ENCODE data around the gene NKAPD1. TPM values are rescaled to one million over a fixed set of nuclear protein-coding genes. Genes with fewer than 3 reads are reported as not detected.

Gene NKAPD1
- polyA plus RNA-seq, 1 of the 3 experiments (the other 2 are of a cell fraction), result 9.2 TPM

GRCh38 chr11:112050721-112051120 is 23.4 kb upstream of the NKAPD1 start (continued):
- TF ChIP-seq CTCF (IDR thresholded peaks at IDR 0.05) (no peak), TAF1 (IDR thresholded peaks at IDR 0.05; ENCODE audit: borderline replicate concordance, low read depth, low read length) (no peak), MAX (IDR thresholded peaks at IDR 0.05; ENCODE audit: low read depth) (no peak), YY1 (IDR thresholded peaks at IDR 0.05; ENCODE audit: low read depth) (no peak)

GRCh38 chr11:112051768-112052167 is 22.3 kb upstream of the NKAPD1 start:
- CTCF ChIA-PET, result interaction anchor here (1.3 kb wide), 1 partner anchor 12 kb away, joined by 4 read pairs; no protein-coding TSS in a partner anchor
- H3K9me3 ChIP-seq, result no peaks in the 10 kb centered on the region
- H2AFZ ChIP-seq (ENCODE audit: low read depth), result no peak overlapping the region
- no peak overlapping the region for H3K27ac ChIP-seq (ENCODE audit: low read depth in 2 of 2, low read length in 1 of 2)
- no peak for DNase-seq
- H3K79me2 ChIP-seq (ENCODE audit: insufficient read depth), result peaks cover 3% of the 10 kb centered on the region; the same call in 1 of the 2 replicates
- H4K20me1 ChIP-seq (ENCODE audit: insufficient read depth), result 0 out of 2 replicates have a peak, but pooled peaks cover 3% of the 10 kb centered on the region
- POLR2A ChIA-PET, result no interaction called here
- 94% methylated on average over 3 of the region's 3 CpGs for WGBS (ENCODE audit: low lambda C conversion rate)
- H3F3A ChIP-seq (replicated peaks; ENCODE audit: insufficient read depth), result peaks cover 15% of the 10 kb centered on the region
- no peak overlapping the region for H3K4me2 ChIP-seq
- TF ChIP-seq FOXJ3 (CRISPR knock-in tag; IDR thresholded peaks at IDR 0.05) (no peak), YY1 (IDR thresholded peaks at IDR 0.05; ENCODE audit: low read depth) (no peak), SIN3A (IDR thresholded peaks at IDR 0.05; ENCODE audit: borderline replicate concordance, low read depth, low read length) (no peak), NFIC (IDR thresholded peaks at IDR 0.05; ENCODE audit: borderline replicate concordance) (no peak), POLR2AphosphoS5 (IDR thresholded peaks at IDR 0.05; ENCODE audit: low read depth, low read length) (no peak), TEAD4 (IDR thresholded peaks at IDR 0.05; ENCODE audit: borderline replicate concordance, insufficient read depth) (no peak), USF2 (IDR thresholded peaks at IDR 0.05; ENCODE audit: borderline replicate concordance, low read depth, low read length) (no peak), REST (IDR thresholded peaks at IDR 0.05; ENCODE audit: low read depth, low read length) (no peak), RXRA (IDR thresholded peaks at IDR 0.05; ENCODE audit: borderline replicate concordance, low read depth) (no peak), TAF1 (IDR thresholded peaks at IDR 0.05; ENCODE audit: borderline replicate concordance, low read depth, low read length) (no peak), SMC3 (IDR thresholded peaks at IDR 0.05; ENCODE audit: low read depth, low read length) (no peak), CTCF (IDR thresholded peaks at IDR 0.05) (no peak), NRF1 (IDR thresholded peaks at IDR 0.05; ENCODE audit: low read depth, low read length) (no peak), MAX (IDR thresholded peaks at IDR 0.05; ENCODE audit: low read depth) (no peak), FOXM1 (IDR thresholded peaks at IDR 0.05; ENCODE audit: low read depth) (no peak), EZH2phosphoT487 (IDR thresholded peaks at IDR 0.05; ENCODE audit: borderline replicate concordance, low read depth) (no peak), CHD2 (IDR thresholded peaks at IDR 0.05; ENCODE audit: low read length, partially characterized antibody) (no peak), PBX3 (IDR thresholded peaks at IDR 0.05) (no peak), FOSL2 (IDR thresholded peaks at IDR 0.05; ENCODE audit: borderline replicate concordance, low read depth) (no peak), RAD21 (IDR thresholded peaks at IDR 0.05; ENCODE audit: low read length) (no peak)
- peaks cover 0 to 12% of the 10 kb centered on the region in 2 experiments; a peak in 2 of 4 replicates for H3K4me1 ChIP-seq (ENCODE audit: control insufficient read depth in 1 of 2, insufficient read depth in 2 of 2, low read depth in 1 of 2, low read length in 1 of 2)
- H3K9me2 ChIP-seq, result no peaks in the 10 kb centered on the region
- H3K36me3 ChIP-seq (replicated peaks in 1 of 2; ENCODE audit: control insufficient read depth in 1 of 2, insufficient read depth in 2 of 2, low read length in 1 of 2), result peaks cover 60 to 78% of the 10 kb centered on the region in 2 experiments
- no peaks in the 10 kb centered on the region for H3K27me3 ChIP-seq (ENCODE audit: insufficient read depth)
- no peak overlapping the region for H3K4me3 ChIP-seq (ENCODE audit: low read depth in 2 of 2, low read length in 1 of 2)
- no peak overlapping the region for H3K9ac ChIP-seq
